GM19463 (cell line): ENCODE results near the gene TWNK.
"Not testable (repeated sequence)": the region's sequence is repeated elsewhere in the genome, so short reads cannot be mapped to it uniquely, and the experiment has no call there.

Source experiments
- ATAC-seq: cut with Tn5 transposase; IDR thresholded peaks from one replicate; pipeline ENCODE4 v1.9.1; 2021; ENCODE audit warnings: mild to moderate bottlenecking, moderate library complexity; ENCODE audit not compliant: unreplicated experiment

Gene TWNK

DNA sequence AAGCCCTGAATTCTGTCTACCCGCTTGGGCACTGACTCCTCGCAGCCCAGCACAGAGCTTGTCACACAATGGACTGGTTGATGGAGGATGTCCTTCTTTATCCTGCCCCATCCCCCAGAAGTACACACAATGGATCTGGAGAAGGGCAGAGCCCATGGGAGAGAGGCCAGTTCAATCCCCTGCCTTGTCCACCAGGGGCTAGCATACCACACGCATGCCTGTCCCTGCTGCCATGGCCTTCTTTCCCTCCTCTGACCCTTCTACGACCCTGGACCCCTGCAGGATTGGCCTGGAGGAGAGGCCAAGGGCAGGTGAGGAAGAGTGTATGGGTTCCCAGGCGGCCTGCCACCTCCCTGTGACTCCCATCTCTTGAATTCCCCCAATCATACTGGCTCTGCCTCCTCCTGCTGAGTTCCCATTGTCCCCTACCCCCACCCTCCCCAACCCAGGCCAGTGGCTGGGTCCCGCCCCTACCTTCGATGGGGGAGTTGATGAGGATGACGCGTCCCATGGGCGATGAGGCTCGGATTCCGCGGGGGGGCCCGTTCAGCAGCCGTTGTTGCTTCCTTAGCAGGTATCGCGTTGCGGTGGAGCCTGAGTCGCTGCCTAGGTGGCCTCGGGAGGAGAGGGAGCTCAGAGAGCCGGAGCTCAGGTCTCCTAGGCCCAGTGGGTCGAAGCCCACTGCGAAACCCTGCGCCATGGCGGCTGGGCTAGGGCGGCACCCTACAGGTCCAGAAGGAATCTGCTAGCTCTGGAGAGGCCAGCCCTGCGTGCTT is 42.4 kb downstream of the TWNK start:
- no peak for ATAC-seq

DNA sequence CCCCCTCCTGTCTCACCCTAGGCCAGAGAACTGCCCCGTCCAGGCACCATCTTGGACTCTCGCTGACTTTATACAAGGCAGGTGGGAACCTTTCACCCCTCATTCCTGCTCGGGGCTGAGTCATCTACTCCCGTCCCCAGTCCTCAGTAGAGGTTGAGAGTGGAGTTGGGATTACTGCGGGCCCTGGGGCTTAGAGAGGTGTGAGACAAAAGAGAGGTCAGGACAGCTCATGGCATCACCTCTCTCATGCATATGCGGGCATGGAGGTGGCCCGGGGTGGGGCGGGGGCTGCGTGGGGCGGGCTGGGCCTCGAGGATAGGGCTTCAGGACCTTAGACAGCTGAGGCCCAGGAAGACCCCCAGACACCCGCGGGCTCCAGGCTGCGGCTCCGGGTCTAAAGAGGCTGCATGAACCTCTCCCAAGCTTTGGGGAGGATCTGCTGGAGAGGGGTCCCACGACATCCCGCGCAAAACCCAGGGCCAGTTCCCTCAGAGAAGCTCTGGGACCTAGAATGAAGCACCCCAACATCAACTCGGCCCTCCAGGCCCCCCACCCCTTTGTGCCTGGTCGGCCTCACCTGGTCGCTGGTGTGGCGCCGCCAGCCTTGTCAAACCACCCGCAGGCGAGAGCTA is 43.3 kb downstream of the TWNK start:
- no peak for ATAC-seq

DNA sequence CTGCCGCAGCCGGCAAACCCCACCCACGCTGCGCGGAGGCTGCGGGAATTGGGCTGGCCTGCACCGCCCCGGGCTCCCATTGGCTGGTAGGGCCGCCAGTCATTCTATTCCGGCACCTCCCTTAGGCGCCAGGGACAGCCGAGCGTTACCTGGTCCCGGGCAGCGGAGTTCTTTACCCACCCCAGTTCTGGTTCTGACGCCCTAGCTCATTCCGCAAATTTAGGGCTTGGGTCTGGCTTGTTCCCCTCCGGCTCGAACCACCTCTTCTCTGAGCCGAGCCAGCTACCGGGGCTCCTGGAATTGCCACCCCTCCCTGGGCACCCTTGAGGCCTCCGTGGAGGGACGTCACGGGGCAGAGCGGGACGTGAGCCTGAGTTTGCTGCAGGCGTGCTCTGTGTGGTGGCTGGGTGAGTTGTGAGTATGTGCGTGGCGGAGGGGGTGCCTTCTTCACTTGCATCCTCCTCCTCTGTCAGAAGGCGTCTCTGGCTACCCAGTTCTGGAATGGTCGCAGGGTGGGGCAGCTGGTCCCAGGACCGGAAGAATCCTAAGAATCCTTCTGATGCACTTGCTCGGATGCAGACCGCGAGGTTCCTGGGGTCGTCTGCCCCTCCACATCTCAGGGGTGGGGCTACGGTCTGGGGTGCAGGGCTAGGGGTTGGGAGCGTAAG is 43.9 kb downstream of the TWNK start, which contains the start of the genes PDZD7 and SFXN3:
TSS of gene PDZD7 (minus strand) at position 2 of the 668 bp plus-strand sequence. CDS start 910 bp downstream, outside the sequence.
TSS of gene SFXN3 (plus strand) at position 107 of the 668 bp plus-strand sequence. CDS start 3,461 bp downstream, outside the sequence.
- ATAC-seq: peak; percentile 87

DNA sequence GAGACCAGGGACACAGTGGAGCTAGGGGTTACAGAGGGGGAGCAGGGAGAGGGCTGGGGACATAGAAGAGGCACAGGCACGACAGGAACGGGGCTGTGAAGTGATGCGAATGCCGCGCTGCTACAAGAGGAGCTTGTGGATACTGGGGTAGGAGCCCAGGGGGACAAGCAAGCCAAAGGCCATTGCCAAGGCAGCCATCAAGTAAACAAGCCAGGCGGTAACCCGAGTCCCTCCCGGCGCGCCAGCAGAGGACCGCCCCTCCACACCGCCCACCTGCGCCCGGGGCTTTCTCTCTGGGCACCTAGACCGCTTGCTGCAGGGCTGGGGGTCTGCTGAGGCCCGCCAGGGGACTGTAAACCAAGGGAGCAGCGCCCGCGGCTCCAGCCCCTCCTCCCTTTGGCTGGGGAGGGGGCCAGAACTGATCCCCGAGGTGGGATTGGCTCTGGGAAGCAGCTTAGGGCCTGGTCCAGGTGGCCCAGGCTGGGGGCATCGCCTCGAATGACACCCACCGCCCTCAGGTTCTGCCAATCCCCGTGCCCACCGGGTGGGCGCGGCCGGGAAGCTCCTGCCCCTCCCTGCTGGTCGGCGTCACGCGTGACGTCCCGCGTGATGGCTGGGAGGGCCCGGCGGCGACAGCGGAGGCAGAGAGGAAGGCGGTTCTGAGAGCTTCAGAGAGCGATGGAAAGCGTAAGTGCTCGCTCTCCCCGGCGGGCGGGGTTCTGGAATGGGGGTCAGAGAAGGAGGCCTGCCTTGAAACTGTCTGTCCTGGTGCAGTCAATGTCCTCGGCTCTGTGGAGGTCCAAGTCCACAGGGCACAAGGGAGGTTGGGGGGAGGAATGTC is 44.7 kb downstream of the TWNK start:
- peak; percentile 41 for ATAC-seq

DNA sequence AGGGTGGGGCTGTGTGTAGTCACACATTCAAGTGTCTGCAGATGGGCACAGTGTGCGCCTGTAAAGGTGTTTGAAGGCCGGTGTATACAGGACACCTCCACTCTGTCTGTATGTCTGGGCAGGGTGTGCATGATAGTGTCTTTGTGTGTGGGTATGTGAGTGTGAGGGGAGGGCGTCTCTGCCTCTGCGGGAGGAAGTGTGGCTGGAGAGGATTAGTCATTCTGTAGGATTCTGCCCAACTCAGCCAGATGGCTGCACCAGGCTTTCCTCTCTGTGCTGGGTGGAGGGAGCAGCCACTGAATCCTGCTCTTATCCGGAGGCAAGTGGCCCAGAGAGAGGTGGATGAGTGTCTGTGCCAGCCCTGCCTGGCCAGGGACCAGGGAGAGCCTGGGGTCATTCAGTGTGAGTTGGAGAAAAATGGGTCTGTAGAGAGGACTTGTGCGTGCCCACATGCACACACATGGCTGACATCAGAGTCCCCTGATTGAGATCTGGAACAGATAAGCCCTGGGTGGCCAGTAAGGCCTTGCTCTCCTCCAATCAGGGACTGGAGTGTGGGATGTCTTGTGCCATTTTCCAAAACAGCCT is 45.4 kb downstream of the TWNK start:
- ATAC-seq: peak; percentile 22

DNA sequence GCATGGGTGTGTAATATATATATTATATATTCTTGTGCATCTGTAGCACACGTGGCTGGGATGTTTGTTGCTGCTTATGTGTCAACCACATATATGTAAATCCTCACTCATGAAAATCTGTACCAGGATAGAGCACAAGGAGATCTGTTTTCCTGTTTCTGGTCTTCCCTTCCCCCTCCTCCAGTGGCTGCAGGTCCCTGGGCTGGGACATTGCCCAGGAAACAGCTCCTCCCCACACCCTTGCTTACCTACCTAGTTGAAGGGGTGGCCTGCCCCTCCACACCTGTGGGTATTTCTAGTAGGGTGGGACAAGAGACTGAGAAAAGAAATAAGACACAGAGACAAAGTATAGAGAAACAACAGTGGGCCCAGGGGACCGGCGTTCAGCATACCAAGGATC is 45.9 kb downstream of the TWNK start:
- ATAC-seq: no peak

DNA sequence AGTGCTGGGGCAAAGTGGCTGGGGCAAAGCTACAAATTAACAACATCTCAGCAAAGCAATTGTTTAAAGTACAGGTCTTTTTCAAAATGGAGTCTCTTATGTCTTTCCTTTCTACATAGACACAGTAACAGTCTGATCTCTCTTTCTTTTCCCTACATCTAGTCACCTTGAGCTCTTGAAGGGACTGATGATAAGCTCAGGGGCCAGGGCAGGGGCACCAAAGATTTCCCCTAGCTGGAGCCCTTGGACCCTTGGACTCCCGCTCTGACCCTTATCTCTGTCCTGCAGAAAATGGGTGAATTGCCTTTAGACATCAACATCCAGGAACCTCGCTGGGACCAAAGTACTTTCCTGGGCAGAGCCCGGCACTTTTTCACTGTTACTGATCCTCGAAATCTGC is 47.1 kb downstream of the TWNK start:
- ATAC-seq: not testable (repeated sequence)

DNA sequence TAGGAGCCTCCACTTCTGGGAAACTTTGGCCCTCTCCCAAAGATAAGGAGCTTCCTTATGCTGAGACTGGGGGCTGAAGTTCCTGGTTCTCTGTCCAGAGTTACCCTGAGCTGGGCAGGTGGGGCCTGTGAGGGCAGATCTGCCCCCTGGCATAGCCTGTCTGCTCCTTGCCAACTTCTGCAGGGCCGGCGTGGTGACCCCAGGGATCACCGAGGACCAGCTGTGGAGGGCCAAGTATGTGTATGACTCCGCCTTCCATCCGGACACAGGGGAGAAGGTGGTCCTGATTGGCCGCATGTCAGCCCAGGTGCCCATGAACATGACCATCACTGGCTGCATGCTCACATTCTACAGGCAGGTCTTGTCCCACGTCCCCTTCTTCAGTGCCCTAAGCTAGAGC is 48.0 kb downstream of the TWNK start:
- ATAC-seq: no peak

DNA sequence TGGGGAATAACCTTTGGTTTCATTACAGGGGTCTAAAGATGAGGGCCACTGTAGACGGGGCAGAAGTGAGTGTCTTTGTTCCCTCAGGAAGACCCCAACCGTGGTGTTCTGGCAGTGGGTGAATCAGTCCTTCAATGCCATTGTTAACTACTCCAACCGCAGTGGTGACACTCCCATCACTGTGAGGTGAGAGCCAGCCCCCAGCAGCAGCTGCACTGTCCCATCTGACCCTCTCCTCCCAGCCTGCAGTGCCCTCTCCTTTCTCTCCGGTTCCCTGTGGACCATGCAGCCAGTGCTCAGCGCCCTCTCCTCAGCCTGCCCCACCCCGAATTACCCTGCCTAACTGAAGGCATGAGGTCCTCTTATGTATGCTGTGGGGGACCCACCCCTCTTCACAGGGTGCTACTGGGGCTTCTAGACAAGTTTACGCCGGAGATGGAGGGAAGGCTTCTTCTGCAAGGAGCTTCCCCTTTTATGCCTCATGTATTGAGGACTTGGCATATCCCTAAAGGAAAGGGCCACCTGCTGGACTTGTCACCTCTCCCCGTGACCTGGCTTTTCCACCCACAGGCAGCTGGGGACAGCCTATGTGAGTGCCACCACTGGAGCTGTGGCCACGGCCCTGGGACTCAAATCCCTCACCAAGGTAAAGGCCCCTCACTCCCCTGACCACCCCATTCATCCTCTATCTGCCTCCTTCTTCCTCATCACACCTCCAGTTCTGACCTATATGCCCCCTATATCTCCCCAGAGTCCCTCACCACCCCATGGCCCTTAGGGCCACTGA is 48.8 kb downstream of the TWNK start:
- no peak for ATAC-seq

DNA sequence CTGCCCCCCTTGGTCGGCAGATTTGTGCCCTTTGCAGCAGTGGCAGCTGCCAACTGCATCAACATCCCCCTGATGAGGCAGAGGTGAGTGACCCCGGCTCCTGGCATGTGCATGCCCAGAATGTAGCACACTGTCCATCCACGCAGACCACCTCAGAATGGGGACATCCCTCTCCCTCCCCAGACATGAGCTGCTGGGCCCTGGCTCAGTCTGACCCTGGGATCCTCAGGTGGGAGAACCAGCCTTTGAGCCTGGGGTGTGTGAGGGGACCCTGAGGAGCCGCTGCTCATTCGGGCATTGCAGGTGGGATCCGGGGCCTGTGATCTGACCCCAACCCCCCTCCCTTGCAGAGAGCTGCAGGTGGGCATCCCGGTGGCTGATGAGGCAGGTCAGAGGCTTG is 49.4 kb downstream of the TWNK start:
- no peak for ATAC-seq

DNA sequence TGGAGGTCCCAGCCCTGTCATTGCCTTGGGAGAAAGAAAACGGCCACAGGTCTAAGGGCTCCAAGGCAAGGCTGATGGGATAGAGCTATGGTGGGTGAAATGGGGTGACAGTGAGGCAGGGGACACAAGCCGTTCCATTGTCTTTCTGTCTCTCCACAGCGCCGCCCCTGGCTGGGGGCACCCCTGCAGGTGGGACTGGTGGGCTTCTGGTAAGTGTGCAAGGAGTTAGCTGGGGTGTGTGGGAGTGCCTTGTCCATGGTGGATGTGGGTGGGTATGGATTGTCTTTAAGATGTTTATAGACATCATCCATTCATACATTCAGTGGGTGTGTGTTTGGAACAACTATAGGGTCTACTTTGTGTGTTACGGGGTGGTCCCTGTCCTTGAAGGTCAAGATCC is 51.1 kb downstream of the TWNK start:
- no peak for ATAC-seq

DNA sequence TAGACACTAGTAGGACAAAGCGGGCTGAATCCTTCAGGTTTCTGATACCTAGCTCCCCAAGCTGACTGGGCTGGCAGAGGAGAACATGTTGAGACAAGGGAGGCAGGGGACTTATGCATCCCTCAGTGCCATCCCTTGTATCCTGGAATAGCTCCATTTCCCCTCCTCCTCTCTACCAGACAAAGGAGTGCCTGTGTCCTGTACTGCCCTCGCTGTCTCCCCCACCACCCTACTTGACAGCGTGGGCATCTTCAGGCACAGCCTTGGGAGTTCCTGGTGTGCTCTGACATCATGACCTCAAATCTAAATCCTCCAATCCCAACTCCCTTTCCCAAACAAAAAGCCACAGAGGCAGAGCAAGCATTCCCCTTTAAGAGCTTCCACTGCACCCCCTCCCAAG is 52.7 kb downstream of the TWNK start:
- no peak for ATAC-seq

DNA sequence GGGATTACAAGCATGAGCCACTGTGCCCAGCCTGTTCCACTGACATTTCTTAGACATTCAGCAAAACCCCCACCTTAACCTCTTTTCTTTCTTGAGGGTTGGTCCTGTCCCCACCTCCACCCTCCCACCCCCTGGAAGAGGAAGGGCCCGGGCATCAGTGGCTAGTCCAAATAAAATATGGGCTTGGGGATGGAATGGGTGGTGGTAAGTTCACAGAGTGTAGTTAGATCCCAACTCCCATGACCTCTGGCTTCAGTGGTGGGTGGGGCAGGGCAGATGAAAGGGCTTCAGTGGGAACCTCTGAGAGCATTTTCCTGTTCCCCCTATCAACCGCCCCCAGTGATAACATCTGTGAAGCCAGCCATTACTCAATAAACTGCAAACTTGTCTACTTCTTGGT is 53.5 kb downstream of the TWNK start:
- ATAC-seq: no peak

DNA sequence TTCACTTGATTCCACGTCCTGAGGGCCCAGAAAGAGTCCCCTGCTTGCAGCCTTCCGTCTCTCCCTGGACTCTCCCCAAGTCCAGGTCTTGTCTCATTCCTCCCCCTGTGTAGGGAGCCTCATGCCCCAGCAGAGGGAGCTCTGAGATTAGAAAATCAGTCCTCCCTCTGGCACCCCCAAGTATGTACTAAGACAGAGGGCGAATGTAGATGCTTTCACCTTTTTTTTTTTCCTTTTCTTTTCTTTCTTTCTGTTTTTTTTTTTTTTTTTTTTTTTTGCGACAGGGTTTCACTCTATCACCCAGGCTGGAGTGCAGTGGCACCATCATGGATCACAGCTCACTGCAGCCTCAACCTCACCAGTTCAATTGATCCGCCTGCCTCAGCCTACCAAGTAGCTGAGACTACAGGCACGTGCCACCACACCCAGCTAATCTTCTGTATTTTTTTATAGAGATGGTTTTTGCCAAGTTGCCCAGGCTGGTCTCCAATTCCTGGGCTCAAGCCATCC is 54.0 kb downstream of the TWNK start:
- ATAC-seq: peak; percentile 60

DNA sequence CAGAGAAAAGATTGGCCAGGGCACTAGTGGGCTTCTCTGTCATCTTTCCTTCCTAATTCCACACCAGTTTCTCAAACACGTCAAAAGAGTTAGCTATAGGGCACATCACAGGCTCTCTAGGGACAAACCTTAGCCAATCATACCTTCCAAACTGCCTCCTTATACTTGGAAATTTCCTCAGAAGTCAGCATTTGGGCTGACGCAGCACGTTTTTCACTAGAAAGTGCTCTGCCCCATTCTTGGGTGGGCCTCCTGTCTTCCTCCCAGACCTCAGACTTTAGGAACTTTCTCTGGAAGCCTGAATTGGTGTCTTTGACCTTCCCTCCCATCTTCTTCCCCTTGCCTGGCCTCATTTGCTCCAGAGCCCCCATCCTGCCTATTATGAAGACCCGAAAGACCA is 54.8 kb downstream of the TWNK start:
- ATAC-seq: no peak

DNA sequence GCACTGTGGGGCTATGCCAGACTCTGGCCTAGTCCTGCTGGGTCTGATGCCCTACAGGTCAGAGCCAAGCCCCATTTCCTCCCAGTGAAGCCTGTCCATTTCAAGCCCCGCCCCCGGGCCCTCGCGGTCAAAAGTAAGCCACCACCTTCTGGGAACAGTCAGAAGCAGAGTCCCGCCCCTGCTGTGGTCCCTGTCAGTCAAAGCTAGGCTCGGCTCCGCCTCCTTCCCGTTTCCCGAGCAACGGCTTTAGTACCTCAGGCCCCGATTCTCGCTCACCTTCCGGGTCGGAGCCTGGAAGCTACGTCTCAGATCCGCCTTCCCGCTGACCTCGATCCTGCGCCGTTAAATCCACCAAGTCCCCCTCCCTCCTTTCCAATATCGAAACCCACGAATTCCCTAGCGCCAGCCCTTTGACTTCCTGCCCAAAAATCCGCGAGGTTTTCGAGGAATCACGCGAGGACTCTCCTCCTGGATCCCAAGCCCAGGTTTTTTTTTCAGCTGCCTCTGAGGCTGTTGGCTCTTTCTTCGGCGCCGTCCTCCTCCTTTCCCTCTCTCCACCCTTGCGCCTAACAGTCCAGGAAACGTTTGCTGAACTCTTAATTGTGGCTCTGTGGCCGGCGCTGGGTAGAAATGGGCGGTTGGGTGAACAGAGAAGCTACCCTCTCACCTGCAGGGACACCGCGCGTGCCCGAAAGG is 55.5 kb downstream of the TWNK start:
- ATAC-seq: peak; percentile 97

DNA sequence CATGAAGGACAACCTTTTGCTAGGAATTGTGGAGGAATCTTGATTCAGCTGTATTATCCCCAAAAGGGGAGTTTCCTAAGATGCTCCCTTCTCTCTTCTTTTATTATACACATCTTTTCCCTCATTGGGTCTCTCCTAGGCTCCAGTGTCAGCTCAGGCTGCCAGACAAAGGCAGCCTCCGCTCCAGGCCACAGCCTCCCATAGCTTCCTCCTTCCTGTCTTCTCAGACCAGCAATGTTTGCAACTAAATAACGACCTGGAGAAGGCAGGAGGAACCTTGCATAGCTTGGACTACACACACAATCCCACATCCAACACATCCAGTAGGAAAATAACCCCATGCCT is 56.0 kb downstream of the TWNK start:
- no peak for ATAC-seq
